ENCODE data around the gene NEUROG2. TPM values are rescaled to one million over a fixed set of nuclear protein-coding genes. Genes with fewer than 3 reads are reported as not detected.
"Not testable (repeated sequence)": the region's sequence is repeated elsewhere in the genome, so short reads cannot be mapped to it uniquely, and the experiment has no call there.

NEUROG2 gene
- total RNA-seq, 4 donors from 2014 or later = not detected

DNA sequence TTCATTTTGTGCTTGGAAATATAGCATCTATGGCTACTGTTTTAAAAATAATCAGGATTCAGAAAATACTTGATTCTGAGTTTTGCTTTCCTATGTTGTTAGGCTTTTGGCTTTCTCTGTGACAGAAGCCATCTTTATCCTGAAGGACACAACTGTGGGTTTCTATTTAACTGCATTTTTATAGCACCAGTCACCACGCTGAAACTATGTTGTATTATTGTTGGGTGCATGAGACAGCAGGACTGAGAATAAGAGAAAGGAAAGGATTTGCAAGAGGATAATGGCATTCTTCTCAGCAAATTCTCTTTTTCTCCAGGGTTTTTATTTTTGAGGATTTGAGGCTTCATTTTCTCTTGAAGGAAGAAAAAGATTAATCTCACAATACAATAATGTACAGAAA, 10.1 kb upstream of the NEUROG2 start:
- no peak for DNase-seq (ENCODE audit: low spot score in 2 of 2)
- no peak overlapping the region for H3K4me3 ChIP-seq
- no peak for TF ChIP-seq POLR2A (IDR thresholded peaks at IDR 0.05)
- TF ChIP-seq EP300 (IDR thresholded peaks at IDR 0.05) = no peak
- no peak for TF ChIP-seq POLR2AphosphoS5 (IDR thresholded peaks at IDR 0.05)
- TF ChIP-seq, protein P1, sequence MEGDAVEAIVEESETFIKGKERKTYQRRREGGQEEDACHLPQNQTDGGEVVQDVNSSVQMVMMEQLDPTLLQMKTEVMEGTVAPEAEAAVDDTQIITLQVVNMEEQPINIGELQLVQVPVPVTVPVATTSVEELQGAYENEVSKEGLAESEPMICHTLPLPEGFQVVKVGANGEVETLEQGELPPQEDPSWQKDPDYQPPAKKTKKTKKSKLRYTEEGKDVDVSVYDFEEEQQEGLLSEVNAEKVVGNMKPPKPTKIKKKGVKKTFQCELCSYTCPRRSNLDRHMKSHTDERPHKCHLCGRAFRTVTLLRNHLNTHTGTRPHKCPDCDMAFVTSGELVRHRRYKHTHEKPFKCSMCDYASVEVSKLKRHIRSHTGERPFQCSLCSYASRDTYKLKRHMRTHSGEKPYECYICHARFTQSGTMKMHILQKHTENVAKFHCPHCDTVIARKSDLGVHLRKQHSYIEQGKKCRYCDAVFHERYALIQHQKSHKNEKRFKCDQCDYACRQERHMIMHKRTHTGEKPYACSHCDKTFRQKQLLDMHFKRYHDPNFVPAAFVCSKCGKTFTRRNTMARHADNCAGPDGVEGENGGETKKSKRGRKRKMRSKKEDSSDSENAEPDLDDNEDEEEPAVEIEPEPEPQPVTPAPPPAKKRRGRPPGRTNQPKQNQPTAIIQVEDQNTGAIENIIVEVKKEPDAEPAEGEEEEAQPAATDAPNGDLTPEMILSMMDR (IDR thresholded peaks at IDR 0.05) = no peak
- H3K27me3 ChIP-seq = peaks cover 70% of the 10 kb centered on the region
- H3K36me3 ChIP-seq = no peaks in the 10 kb centered on the region
- no peak overlapping the region for H3K27ac ChIP-seq
- 53% methylated on average over 1 of the region's 1 CpG for WGBS
- no peaks in the 10 kb centered on the region for H3K9me3 ChIP-seq
- H3K4me1 ChIP-seq = peaks cover 19% of the 10 kb centered on the region

DNA sequence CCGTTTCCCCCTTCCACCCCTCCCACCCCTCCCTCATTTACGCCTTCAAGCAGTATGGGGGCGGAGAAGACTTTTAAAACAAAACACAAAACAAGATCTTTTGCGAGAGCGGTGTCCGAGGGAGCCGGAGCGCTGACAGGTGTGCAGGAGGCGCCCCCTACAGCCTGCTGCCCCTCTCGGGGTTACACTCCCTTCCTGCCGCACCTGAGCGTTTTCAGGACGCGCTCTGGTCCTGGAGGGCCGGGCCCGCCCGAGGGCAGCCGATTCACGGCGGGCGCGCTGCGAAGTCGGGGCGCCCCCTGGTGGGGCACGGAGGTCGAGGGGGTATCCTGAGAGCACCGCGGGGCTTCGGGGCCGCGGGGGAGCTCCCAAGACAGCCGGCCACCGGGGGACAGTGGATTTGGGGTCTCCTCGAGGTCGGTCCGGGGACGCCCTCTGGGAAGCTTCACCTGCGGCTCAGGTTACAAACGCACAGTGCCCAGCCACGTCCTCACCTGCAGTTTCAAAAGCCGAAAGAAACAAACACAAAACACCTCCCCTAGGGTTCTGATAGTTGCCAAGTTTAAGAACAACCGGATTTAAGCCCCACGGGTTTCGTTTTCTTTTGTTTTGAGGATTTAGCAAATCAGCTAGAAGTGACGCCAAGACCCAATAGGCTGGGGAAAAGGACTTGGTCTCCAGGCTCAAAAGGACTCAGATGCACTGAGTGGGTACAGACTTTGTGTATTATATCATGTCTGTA, 8.0 kb upstream of the NEUROG2 start:
- TF ChIP-seq POLR2A (IDR thresholded peaks at IDR 0.05) (no peak), EP300 (IDR thresholded peaks at IDR 0.05) (no peak), POLR2AphosphoS5 (IDR thresholded peaks at IDR 0.05) (no peak)
- TF ChIP-seq, protein P1 (IDR thresholded peaks at IDR 0.05) = peak; percentile 14 to 69
- peaks cover 78% of the 10 kb centered on the region for H3K27me3 ChIP-seq

DNA sequence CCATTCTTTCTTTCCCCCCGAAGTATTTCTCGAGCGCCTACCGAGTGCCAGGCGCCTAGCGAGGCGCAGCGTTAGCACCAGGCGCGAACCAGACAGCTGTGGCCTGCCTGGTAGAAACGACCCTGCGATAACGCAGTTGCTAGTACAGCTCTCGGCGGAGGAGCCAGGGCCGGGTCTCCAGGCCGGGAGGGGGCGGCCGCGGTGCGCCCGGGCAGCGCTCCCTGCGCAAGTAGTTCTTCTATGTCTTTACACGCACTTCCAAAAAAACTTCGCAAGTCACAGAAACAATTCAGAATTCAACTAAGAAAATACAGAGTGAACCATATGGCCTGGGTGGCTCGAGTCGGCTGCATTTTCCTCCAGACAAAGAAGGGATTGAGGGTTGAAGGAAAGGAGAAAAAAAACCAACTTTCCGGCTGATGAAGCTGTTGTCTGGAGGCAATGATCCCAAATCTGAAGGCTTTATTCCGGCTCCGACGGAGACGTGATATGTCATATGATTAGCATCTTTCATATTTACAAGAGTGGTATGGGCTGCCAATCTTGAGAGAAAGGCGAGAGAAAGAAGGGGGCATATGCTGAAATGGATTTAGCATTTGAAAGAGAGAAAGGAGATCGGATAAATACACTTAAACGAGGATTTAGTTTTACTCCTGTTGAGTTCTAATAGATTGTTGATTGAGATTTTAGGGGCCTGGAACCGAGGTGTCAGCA, 7.2 kb upstream of the NEUROG2 start:
- no peak for DNase-seq (ENCODE audit: low spot score in 2 of 2)
- WGBS = 9% methylated on average over 36 of the region's 37 CpGs
- H3K36me3 ChIP-seq = no peaks in the 10 kb centered on the region
- TF ChIP-seq POLR2AphosphoS5 (IDR thresholded peaks at IDR 0.05) (no peak), POLR2A (IDR thresholded peaks at IDR 0.05) (no peak), EP300 (IDR thresholded peaks at IDR 0.05) (no peak)
- TF ChIP-seq, protein P1 (IDR thresholded peaks at IDR 0.05) = no peak
- H3K4me3 ChIP-seq = peak overlapping the region; percentile 48
- no peaks in the 10 kb centered on the region for H3K9me3 ChIP-seq
- H3K4me1 ChIP-seq = peaks cover 28% of the 10 kb centered on the region
- no peak overlapping the region for H3K27ac ChIP-seq
- peaks cover 85% of the 10 kb centered on the region for H3K27me3 ChIP-seq

More for the DNA sequence above, 8.0 kb upstream of the NEUROG2 start:
- peak overlapping the region; percentile 48 for H3K4me3 ChIP-seq
- peaks cover 28% of the 10 kb centered on the region for H3K4me1 ChIP-seq
- H3K27ac ChIP-seq = no peak overlapping the region
- DNase-seq (ENCODE audit: low spot score in 2 of 2) = no peak
- no peaks in the 10 kb centered on the region for H3K36me3 ChIP-seq
- no peaks in the 10 kb centered on the region for H3K9me3 ChIP-seq
- WGBS = 5% methylated on average over 11 of the region's 46 CpGs

DNA sequence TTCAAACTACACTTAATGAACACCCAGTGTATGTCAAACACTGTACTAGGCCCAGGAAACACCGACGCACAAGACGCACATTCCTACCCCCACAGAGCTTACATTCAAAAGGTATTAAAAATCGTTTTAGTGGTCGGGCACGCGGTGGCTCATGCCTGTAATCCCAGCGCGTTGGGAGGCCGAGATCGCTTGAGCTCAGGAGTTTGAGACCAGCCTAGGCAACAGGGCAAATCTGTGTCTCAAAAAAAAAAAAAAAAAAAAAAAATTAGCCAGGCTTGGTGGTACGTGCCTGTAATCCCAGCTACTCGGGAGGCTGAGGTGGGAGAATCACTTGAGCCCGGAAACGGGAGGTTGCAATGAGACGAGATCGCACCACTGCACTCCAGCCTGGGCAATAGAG, 6.5 kb upstream of the NEUROG2 start:
- not testable (repeated sequence) for H3K36me3 ChIP-seq; H3K4me3 ChIP-seq; H3K27ac ChIP-seq; H3K9me3 ChIP-seq; DNase-seq (ENCODE audit: low spot score in 2 of 2)
- peaks cover 92% of the 10 kb centered on the region for H3K27me3 ChIP-seq
- 27% methylated on average over 16 of the region's 17 CpGs for WGBS
- H3K4me1 ChIP-seq = peaks cover 33% of the 10 kb centered on the region

DNA sequence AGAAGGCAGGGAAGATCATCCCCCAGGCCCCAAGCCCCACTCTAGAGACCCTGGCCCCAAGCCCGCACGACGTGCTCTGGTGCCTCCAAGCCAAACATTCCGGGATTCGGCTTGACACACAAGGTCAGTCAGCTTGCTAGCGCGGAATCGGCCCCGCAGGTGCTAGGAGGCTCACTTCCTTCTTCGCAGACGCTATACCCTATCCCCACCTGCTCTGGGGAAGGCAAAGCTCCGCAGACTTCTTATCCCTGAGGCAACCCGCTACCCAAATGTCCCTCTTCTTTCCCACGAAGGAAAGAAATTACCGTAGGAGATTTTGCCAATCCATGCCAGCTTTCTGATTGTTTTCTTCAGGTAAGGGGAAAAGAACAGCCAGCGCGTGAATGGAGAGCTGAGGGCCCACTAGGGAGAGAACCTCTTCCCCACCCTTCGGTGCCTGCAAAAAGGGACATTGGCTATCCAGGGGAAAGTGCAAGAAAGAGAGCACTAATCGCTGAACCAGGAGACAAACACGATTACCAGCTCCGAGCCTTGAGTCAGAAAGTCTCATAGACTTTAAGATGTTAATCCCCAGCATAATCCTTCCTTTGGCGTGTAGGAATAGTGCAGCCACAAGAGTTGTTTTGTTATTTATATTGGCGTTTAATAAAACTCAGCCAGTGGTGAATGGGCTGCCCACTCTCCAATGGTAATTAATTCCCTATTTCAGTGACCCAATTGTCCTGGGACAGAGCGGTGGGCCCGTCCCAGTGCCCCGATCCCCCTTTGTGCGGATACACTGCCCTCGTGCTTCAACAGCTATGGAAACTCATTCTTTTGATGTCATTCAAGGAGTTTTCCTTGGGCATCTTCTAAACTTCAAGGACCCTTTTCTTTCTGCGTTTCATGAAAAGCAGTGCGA, 5.4 kb upstream of the NEUROG2 start:
- WGBS = 11% methylated on average over 26 of the region's 30 CpGs
- H3K27me3 ChIP-seq = peaks cover 92% of the 10 kb centered on the region

More for the DNA sequence above, 5.4 kb upstream of the NEUROG2 start:
- Histone ChIP-seq H3K4me1 (peaks cover 44% of the 10 kb centered on the region), H3K36me3 (no peaks in the 10 kb centered on the region), H3K27ac (no peak overlapping the region), H3K4me3 (no peak overlapping the region), H3K9me3 (no peaks in the 10 kb centered on the region)
- TF ChIP-seq EP300 (IDR thresholded peaks at IDR 0.05) = no peak
- TF ChIP-seq, protein P1 (IDR thresholded peaks at IDR 0.05) = no peak
- TF ChIP-seq POLR2AphosphoS5 (IDR thresholded peaks at IDR 0.05) = no peak
- TF ChIP-seq POLR2A (IDR thresholded peaks at IDR 0.05) = no peak
- no peak for DNase-seq (ENCODE audit: low spot score in 2 of 2)
